ACHN (cell line): Measurements from ENCODE around the gene PDCD4.
A peak's percentile ranks its signal among the peaks of the same experiment; 100 is the strongest.

Experiments
- DNase-seq: peaks from one replicate; pipeline ENCODE4 v3.0.0-alpha.2; 2015
- in situ Hi-C: cut with HindIII; loops from 2 replicates; pipeline ENCODE4 v1.10.0; 2017; ENCODE audit warnings: low sequenced_read_pairs, low pct_ligation_motif_present, low pct_unique_long_range_greater_than_20kb

PDCD4 gene

GRCh38 chr10:110871298-110872084, at the start of gene PDCD4:
Gene PDCD4, plus strand, starts transcription at chr10:110871928. Its CDS starts 4,100 bp downstream, at chr10:110876028.
- in situ Hi-C loops = no loop called here
- peak; percentile 99 for DNase-seq

GRCh38 chr10:110822035-110822711, 49.6 kb upstream of the PDCD4 start:
- no peak for DNase-seq
- in situ Hi-C loops = no loop called here

GRCh38 chr10:110822712-110823311, 48.9 kb upstream of the PDCD4 start:
- in situ Hi-C loops = no loop called here
- no peak for DNase-seq

GRCh38 chr10:110824152-110824441, 47.6 kb upstream of the PDCD4 start:
- in situ Hi-C loops = no loop called here

GRCh38 chr10:110824660-110825059, 47.1 kb upstream of the PDCD4 start:
- DNase-seq = no peak
- in situ Hi-C loops = no loop called here

More at GRCh38 chr10:110824152-110824441, 47.6 kb upstream of the PDCD4 start:
- no peak for DNase-seq

- no peak for DNase-seq
- in situ Hi-C loops = no loop called here
Measured at GRCh38 chr10:110825508-110825907, 46.2 kb upstream of the PDCD4 start.

GRCh38 chr10:110827410-110827809, 44.3 kb upstream of the PDCD4 start:
- in situ Hi-C loops = no loop called here
- DNase-seq = no peak

GRCh38 chr10:110827875-110828274, 43.9 kb upstream of the PDCD4 start:
- DNase-seq = no peak
- in situ Hi-C loops = no loop called here

GRCh38 chr10:110828525-110828924, 43.2 kb upstream of the PDCD4 start:
- DNase-seq = no peak
- in situ Hi-C loops = no loop called here

- no peak for DNase-seq
- in situ Hi-C loops = no loop called here
Measured at GRCh38 chr10:110829721-110830410, 41.9 kb upstream of the PDCD4 start.

GRCh38 chr10:110833234-110833940, 38.3 kb upstream of the PDCD4 start:
- in situ Hi-C loops = no loop called here
- DNase-seq = no peak

GRCh38 chr10:110833941-110834628, 37.6 kb upstream of the PDCD4 start:
- in situ Hi-C loops = no loop called here
- DNase-seq = no peak

GRCh38 chr10:110834629-110835301, 37.0 kb upstream of the PDCD4 start:
- no peak for DNase-seq
- in situ Hi-C loops = no loop called here

- DNase-seq = no peak
- in situ Hi-C loops = no loop called here
Measured at GRCh38 chr10:110835841-110836240, 35.9 kb upstream of the PDCD4 start.

- in situ Hi-C loops = no loop called here
- DNase-seq = no peak
Measured at GRCh38 chr10:110836706-110837105, 35.0 kb upstream of the PDCD4 start.

GRCh38 chr10:110837418-110838171, 34.1 kb upstream of the PDCD4 start:
- no peak for DNase-seq
- in situ Hi-C loops = no loop called here
